Sigmoid colon (tissue), 7 donors: Measurements from ENCODE around the gene RBM38. TPM values are rescaled to one million over a fixed set of nuclear protein-coding genes. Genes with fewer than 3 reads are reported as not detected.

Source experiments
- DNase-seq: peaks from one replicate; pipeline ENCODE4 v3.0.0-alpha.2; 2019
- H3K27ac ChIP-seq, 4 donors: fragments of 200-600 bp; sonication (generic); one replicate each; pipeline ENCODE4 v1.5.1; 2016 to 2019; ENCODE audit warnings: mild to moderate bottlenecking in 1 of 4
- H3K27me3 ChIP-seq, 3 donors: fragments of 200-600 bp; sonication (generic); one replicate each; pipeline ENCODE4 v1.5.1; 2019; ENCODE audit warnings: mild to moderate bottlenecking in 1 of 3
- H3K36me3 ChIP-seq, 4 donors: fragments of 200-600 bp; sonication (generic); one replicate each; pipeline ENCODE4 v1.5.1; 2016 to 2019
- H3K4me1 ChIP-seq, 4 donors: fragments of 200-600 bp; sonication (generic); one replicate each; pipeline ENCODE4 v1.5.1; 2017 to 2019
- H3K4me3 ChIP-seq, 4 donors: fragments of 200-600 bp; sonication (generic); one replicate each; pipeline ENCODE4 v1.5.1; 2017 to 2019; ENCODE audit warnings: mild to moderate bottlenecking in 2 of 4, moderate library complexity in 1 of 4
- H3K9me3 ChIP-seq, 4 donors: fragments of 200-600 bp in 3 of 4; sonication (generic) in 3 of 4; one replicate each; pipeline versions ENCODE4 v1.5.1 to v1.6.1; 2013 to 2019
- EP300 ChIP-seq, 4 donors: sonication (generic); formaldehyde crosslinking; IDR thresholded peaks; one replicate each; pipeline ENCODE4 v1.6.1; 2017; ENCODE audit warnings: antibody characterized with exemption in 4 of 4
- POLR2A ChIP-seq, 2 donors: fragments of 450-650 bp; IDR thresholded peaks; one replicate each; pipeline ENCODE4 v1.6.1; 2016; ENCODE audit warnings: antibody characterized with exemption in 2 of 2, mild to moderate bottlenecking in 2 of 2, moderate library complexity in 2 of 2
- POLR2AphosphoS5 ChIP-seq, 4 donors: sonication (generic); formaldehyde crosslinking; IDR thresholded peaks; one replicate each; pipeline ENCODE4 v1.6.1; 2017; ENCODE audit warnings: antibody characterized with exemption in 4 of 4
- WGBS, 2 donors: extraction: QIAGEN DNeasy Blood & Tissue Kit; methylation state at CpG; one replicate each; pipeline ENCODE4 v1.1.7; 2013; 5-methylcytosine and 5-hydroxymethylcytosine counted together
- intact Hi-C: fragments of 100-400 bp; cut with DNase I; formaldehyde crosslinking; loops from one replicate; pipeline ENCODE4 v1.15.1; 2023
- polyA plus RNA-seq, 3 donors: library from polyadenylated mRNA; stranded (reverse); fragments of 200-250 nt; gene quantifications; one replicate each; pipeline ENCODE4 v1.2.3, GENCODE V29; 2013
- total RNA-seq, 4 donors: library from RNA; depleted of rRNA; stranded (reverse); fragments of >200 nt; gene quantifications; one replicate each; pipeline ENCODE4 v1.1.0, GENCODE V29; 2016
- TF ChIP-seq, protein P1 (sequence below), 4 experiments: fragments of 450-650 bp in 3 of 4; fragments of 200-600 bp in 1 of 4; IDR thresholded peaks; one replicate each; pipeline ENCODE4 v1.5.1; 2016 to 2019; ENCODE audit warnings: antibody characterized with exemption in 4 of 4, mild to moderate bottlenecking in 3 of 4, moderate library complexity in 2 of 4
- donor health status: healthy with polysubstance abuse.
- donor health status: Bipolar disorder and iron deficiency.
- donor health status: healthy.

RBM38 gene
- total and polyA plus RNA-seq, 7 donors: 31.4 to 94.2 (median 59.9) TPM

DNA sequence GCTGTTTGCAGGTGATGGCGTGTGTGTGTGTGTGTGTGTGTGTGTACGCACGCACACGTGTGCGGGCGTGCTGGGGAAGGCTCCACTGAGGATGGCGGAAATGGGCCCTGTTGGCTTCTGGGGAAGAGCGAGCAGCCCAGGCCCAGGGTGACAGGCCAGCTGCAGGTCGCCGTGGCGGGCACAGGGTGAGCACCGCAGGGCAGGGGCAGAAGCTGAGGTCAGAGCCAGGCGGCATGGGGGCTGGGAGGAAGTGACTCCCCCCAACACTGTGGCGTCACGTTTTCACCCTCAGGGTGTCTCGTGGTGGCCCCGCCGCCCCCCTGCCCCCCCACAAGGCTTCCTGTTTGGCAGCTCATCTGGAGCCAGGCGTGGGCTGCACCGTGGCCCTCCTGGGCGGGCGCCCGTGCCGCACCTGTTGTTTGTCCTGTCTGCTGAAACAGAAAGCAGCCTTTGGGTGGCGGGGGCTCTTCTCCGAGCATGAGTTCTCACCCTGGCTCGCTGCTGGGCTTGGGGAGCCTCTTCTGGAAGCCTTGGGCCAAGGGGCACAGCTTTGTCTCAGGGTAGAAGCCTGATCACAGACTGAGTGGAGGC, 7.1 kb downstream of the RBM38 start:
- Histone ChIP-seq H3K36me3 (peaks cover 5 to 59% (median 28%) of the 10 kb centered on the region in 4 donors), H3K27ac (peak overlapping the region; percentile 92 to 98 (median 98)), H3K9me3 (no peaks in the 10 kb centered on the region), H3K4me1 (peaks cover 0 to 100% (median 99%) of the 10 kb centered on the region in 4 donors), H3K27me3 (no peaks in the 10 kb centered on the region), H3K4me3 (peak overlapping the region in 3 of 4 donors; percentile 16 to 20 (median 19))
- peak; percentile 89 for DNase-seq
- 9 to 21% methylated on average over 27 of the region's 27 CpGs for WGBS, 2 donors
- intact Hi-C loops: no loop called here
- TF ChIP-seq POLR2AphosphoS5 (IDR thresholded peaks at IDR 0.05): peak in 3 of 4 donors; percentile 49 to 73 (median 67)
- TF ChIP-seq, protein P1, sequence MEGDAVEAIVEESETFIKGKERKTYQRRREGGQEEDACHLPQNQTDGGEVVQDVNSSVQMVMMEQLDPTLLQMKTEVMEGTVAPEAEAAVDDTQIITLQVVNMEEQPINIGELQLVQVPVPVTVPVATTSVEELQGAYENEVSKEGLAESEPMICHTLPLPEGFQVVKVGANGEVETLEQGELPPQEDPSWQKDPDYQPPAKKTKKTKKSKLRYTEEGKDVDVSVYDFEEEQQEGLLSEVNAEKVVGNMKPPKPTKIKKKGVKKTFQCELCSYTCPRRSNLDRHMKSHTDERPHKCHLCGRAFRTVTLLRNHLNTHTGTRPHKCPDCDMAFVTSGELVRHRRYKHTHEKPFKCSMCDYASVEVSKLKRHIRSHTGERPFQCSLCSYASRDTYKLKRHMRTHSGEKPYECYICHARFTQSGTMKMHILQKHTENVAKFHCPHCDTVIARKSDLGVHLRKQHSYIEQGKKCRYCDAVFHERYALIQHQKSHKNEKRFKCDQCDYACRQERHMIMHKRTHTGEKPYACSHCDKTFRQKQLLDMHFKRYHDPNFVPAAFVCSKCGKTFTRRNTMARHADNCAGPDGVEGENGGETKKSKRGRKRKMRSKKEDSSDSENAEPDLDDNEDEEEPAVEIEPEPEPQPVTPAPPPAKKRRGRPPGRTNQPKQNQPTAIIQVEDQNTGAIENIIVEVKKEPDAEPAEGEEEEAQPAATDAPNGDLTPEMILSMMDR (IDR thresholded peaks at IDR 0.05): no peak
- no peak for TF ChIP-seq POLR2A (IDR thresholded peaks at IDR 0.05)
- TF ChIP-seq EP300 (IDR thresholded peaks at IDR 0.05): peak in 2 of 4 donors; percentile 31 to 51

GRCh38 chr20:57398901-57399535, 7.8 kb downstream of the RBM38 start:
- peak overlapping the region; percentile 92 to 98 (median 98) for H3K27ac ChIP-seq
- peak; percentile 63 for DNase-seq
- 60 to 61% methylated on average over 13 of the region's 13 CpGs for WGBS, 2 donors
- intact Hi-C loops: no loop called here
- no peak for TF ChIP-seq POLR2AphosphoS5 (IDR thresholded peaks at IDR 0.05)
- TF ChIP-seq EP300 (IDR thresholded peaks at IDR 0.05): no peak
- no peak for TF ChIP-seq POLR2A (IDR thresholded peaks at IDR 0.05)
- TF ChIP-seq, protein P1 (IDR thresholded peaks at IDR 0.05): no peak
- peaks cover 0 to 100% (median 99%) of the 10 kb centered on the region in 4 donors for H3K4me1 ChIP-seq
- H3K27me3 ChIP-seq: no peaks in the 10 kb centered on the region
- H3K36me3 ChIP-seq: peaks cover 7 to 60% (median 32%) of the 10 kb centered on the region in 4 donors
- H3K9me3 ChIP-seq: no peaks in the 10 kb centered on the region
- peak overlapping the region in 3 of 4 donors; percentile 16 to 20 (median 19) for H3K4me3 ChIP-seq

DNA sequence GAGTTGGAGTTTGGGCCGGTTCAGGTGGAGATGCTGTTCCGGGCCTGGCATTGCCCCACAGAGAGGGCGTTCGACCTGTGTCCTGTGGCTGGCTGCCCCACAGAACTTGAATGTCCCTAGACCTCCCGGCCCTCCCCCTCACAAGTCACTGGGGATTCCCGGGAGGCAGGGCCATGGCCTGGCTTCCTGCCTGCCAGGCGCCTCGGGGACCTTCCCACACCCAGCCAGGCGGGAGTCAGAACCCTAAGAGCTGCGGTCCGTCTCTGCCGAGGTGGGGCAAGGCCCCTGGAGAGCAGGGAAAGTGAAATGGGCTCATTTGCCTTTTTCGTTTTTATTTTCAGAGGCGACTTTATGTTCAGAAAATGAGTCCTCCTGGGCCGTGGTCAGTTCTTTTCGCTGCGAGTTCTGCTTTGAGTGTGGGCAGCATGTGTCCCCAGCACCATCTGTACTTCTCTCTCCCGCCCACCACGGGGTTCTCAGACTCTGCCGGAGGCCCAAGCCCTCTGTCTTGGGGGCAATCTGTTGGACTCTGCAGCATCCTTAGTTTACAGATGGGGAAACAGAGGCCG, 8.5 kb downstream of the RBM38 start:
- no peaks in the 10 kb centered on the region for H3K9me3 ChIP-seq
- peak; percentile 73 for DNase-seq
- TF ChIP-seq EP300 (IDR thresholded peaks at IDR 0.05) (no peak), POLR2A (IDR thresholded peaks at IDR 0.05) (no peak), POLR2AphosphoS5 (IDR thresholded peaks at IDR 0.05) (peak in 1 of 4 donors; percentile 35)
- TF ChIP-seq, protein P1 (IDR thresholded peaks at IDR 0.05): no peak
- H3K27me3 ChIP-seq: no peaks in the 10 kb centered on the region
- peak overlapping the region; percentile 92 to 98 (median 98) for H3K27ac ChIP-seq
- peak overlapping the region in 2 of 4 donors; percentile 16 to 20 for H3K4me3 ChIP-seq
- WGBS, 2 donors: 43 to 53% methylated on average over 21 of the region's 21 CpGs
- peaks cover 14 to 66% (median 36%) of the 10 kb centered on the region in 4 donors for H3K36me3 ChIP-seq
- peaks cover 0 to 100% (median 99%) of the 10 kb centered on the region in 4 donors for H3K4me1 ChIP-seq
- intact Hi-C loops: no loop called here

DNA sequence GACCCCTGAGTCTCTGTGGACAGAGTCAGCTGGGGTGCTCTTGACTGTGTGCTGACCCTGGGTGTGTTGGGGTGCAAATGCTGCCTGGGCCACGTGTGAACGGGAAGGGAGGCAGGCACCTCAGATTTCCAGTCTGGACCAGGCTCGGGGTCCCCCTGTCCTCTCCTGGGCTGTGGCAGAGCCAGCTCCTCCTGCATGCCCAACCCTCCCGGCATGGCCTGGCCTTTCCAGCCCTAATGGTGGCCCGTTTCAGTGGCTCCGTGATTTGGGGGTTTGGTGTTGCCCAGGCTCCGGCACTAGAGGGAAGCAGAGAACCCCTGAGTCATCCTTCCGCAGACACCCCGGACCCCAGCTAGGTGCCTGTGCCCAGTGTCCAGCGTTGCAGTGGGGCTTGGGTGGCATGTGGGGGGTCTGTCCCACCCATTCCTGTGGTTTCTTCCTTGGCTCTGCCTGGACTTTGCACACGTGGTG, 9.1 kb downstream of the RBM38 start:
- Histone ChIP-seq H3K4me3 (peak overlapping the region in 2 of 4 donors; percentile 8 to 20), H3K27ac (peak overlapping the region; percentile 92 to 98 (median 98)), H3K4me1 (peaks cover 0 to 100% (median 99%) of the 10 kb centered on the region in 4 donors), H3K27me3 (no peaks in the 10 kb centered on the region), H3K9me3 (no peaks in the 10 kb centered on the region), H3K36me3 (peaks cover 17 to 72% (median 41%) of the 10 kb centered on the region in 4 donors)
- intact Hi-C loops: no loop called here
- peak; percentile 78 for DNase-seq
- no peak for TF ChIP-seq EP300 (IDR thresholded peaks at IDR 0.05)
- TF ChIP-seq, protein P1 (IDR thresholded peaks at IDR 0.05): peak in 3 of 4 experiments; percentile 31 to 62 (median 41)
- WGBS, 2 donors: 74 to 78% methylated on average over 11 of the region's 11 CpGs
